KOPT-K1 (cell line): ENCODE measurements around the gene IFRD2.
A peak's percentile ranks its signal among the peaks of the same experiment; 100 is the strongest.
"Not testable (repeated sequence)": the region's sequence is repeated elsewhere in the genome, so short reads cannot be mapped to it uniquely, and the experiment has no call there.

Experiments
- H3K27ac ChIP-seq: fragments of 200-600 bp; sonication (generic); 2 replicates; pipeline ENCODE4 v1.5.1; 2016; ENCODE audit warnings: antibody characterized with exemption, mild to moderate bottlenecking, low read depth, low read length; ENCODE audit not compliant: poor library complexity, severe bottlenecking
- H3K36me3 ChIP-seq: fragments of 200-600 bp; sonication (generic); 2 replicates; pipeline ENCODE4 v1.5.1; 2017; ENCODE audit warnings: antibody characterized with exemption, mild to moderate bottlenecking, low read length, moderate library complexity; ENCODE audit not compliant: insufficient read depth
- H3K9me3 ChIP-seq: fragments of 200-600 bp; sonication (generic); 2 replicates; pipeline ENCODE4 v1.5.1; 2017; ENCODE audit warnings: antibody characterized with exemption, low read length, mild to moderate bottlenecking; ENCODE audit not compliant: insufficient read depth, poor library complexity, severe bottlenecking

The IFRD2 gene

DNA sequence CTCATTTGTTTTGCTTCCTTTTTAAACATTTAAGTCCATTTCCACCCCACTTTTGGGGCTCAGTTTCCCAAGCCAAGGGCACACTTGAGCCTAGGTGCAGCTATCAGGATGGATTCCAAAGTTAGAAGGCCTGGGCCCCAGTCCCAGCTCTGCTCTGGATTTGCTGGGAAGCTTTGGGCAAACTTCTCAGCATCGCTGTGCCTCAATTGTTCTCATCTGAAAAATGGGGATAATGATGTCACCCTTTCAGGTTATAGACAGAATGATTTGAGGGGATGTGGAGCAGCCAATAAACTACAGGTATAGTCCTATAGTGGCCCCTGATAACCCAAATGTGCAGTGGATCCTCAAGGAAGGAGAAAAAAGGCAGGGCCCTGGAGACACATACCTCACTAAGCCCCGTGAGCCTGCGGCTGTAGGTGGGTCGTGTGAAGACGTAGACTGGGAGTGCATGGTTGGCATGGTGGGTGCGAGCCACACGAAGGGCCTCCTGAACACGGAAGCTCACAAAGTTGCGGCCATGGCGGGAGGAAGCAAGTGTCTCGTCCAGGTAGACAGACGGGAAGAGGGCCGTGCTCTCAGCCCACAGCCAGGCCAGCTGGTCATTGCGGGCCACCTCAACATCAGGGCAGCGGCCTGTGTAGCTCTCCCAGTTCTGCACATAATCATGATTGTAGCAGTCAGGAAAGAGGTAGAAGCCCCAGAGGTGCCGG lies 27.1 kb upstream of the IFRD2 start:
- Histone ChIP-seq H3K36me3 (peaks cover 46% of the 10 kb centered on the region), H3K27ac (no peak overlapping the region), H3K9me3 (no peaks in the 10 kb centered on the region)

DNA sequence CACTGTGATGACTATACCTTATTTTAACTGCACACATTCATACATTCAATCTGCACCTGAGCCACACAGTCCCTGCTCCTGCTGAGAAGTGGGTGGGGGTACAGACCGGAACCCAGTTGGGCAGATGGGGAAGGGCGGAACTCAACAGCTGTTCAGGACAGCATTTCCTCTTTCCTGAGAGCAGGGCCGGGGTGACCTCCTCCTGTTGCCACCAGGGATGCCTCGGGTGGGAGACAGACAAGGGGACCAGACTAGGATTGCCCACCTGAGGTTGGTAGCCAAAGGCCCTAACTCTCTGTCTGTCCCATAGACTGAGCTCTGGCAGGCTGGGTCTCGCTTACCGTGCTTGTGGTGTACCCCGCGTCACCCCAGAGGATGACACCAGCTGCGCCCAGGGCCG lies 26.4 kb upstream of the IFRD2 start:
- H3K27ac ChIP-seq = no peak overlapping the region
- H3K9me3 ChIP-seq = no peaks in the 10 kb centered on the region
- H3K36me3 ChIP-seq = peaks cover 39% of the 10 kb centered on the region; the same call in 1 of the 2 replicates

DNA sequence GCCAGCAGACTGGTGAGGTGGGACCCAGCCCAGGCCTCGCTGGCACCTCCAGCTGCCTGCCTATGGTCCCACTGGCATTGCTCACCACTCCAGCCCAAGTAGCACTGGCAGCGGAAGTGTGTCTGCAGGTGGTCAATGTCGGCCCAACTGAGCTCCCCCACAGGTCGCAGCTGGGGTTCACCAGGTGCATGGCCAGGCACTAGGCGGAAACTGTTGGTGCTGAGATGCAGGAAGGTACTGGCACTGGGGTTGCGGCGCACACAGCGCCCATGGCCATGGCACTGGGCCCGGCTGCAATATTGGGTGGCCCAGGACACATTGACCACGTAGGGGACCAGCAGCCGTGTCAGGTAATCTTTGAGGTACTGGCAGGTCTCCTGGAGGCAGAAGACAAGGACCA lies 25.9 kb upstream of the IFRD2 start:
- H3K27ac ChIP-seq = no peak overlapping the region
- H3K36me3 ChIP-seq = peaks cover 35% of the 10 kb centered on the region; the same call in 1 of the 2 replicates

DNA sequence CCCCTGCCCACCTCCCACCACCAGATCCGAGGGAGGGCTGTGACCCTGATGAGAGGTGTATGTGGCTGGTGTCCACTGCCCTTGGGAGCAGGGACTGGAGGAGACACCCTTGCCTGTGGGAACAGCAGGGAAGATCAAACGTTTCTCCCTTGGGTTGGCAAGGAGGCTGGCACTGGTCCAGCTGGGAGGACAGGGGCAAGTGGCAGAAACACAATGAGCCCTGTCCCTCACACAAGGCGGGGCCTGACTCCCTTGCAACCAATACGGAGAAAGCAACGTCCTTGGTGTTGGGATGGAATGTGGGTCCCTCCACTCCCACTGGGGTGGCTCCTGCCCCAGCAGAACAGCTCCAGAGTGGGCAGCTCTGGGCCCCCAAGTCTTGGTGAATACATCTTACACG lies 25.1 kb upstream of the IFRD2 start:
- Histone ChIP-seq H3K36me3 (peaks cover 35% of the 10 kb centered on the region; the same call in 1 of the 2 replicates), H3K27ac (no peak overlapping the region), H3K9me3 (no peaks in the 10 kb centered on the region)

More for the DNA sequence above, 25.9 kb upstream of the IFRD2 start:
- no peaks in the 10 kb centered on the region for H3K9me3 ChIP-seq

DNA sequence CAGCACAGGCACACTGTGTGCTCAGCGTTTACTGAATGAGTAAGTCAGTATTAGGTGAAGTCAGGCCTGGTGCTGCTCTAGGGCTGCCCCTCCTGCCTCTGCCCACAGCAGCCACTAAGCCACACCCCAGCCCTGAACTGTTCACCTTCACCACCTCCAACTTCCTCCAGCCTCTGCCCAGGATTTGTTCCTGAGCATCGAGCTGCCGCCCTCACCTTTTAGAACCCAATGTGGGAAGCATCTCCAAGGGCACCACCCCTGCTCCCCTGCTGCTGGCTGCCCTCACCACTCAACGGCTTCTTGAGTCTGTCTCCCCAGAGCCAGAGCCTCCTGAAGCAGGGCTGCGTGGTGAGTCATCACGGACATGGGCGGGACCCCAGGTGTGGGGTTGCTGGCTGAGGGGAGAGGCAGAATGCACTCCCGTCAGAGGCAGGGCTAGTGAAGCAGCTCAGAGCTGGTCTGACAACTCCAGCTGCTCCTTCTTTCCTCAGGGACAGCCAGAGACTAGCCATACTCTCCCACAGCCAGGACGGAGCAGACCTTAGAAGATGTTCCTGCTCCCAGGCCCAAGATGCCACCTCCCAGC lies 24.5 kb upstream of the IFRD2 start:
- no peak overlapping the region for H3K27ac ChIP-seq
- no peaks in the 10 kb centered on the region for H3K9me3 ChIP-seq
- peaks cover 35% of the 10 kb centered on the region; the same call in 1 of the 2 replicates for H3K36me3 ChIP-seq

DNA sequence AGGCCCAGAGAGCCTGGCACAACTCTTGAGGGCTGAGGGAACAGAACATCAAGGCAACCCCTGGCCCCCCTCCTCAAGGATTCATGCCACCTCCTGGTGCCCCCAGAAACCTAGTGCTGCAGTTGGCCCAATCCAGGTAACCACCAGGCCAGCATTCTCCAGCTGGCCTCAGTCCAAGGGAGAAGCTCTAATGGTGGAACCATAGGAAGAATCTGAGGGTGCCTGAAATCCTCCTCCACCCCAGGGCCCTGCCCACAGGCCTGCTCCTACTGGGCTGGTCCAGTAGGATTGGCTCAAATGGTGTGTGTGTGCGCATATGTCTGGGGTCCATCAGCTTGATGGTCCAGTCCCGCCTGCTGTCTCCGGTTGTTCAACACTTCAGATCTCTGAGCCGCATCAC lies 22.6 kb upstream of the IFRD2 start:
- Histone ChIP-seq H3K27ac (no peak overlapping the region), H3K9me3 (peaks cover 2% of the 10 kb centered on the region), H3K36me3 (peaks cover 35% of the 10 kb centered on the region; the same call in 1 of the 2 replicates)

DNA sequence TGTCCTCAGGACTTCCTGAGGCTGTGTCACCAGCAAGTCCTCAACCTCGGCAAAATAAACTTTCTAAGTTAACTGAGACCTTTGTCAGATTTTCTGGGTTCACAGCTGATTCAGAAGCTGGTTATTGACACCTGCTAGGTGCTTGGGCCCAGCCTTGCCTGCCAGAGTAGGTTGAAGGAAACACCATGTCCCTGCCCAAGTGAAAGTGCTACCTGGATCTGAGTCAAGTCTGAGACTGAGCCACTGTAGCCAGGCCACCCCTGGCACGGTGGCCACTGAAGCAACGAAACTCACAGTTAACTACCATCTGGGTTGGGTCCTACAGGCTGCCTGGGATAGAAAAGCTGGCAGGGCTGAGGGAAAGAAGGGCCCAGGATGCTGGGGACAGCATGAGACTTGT lies 22.1 kb upstream of the IFRD2 start:
- H3K27ac ChIP-seq = no peak overlapping the region
- peaks cover 6% of the 10 kb centered on the region for H3K9me3 ChIP-seq
- H3K36me3 ChIP-seq = peaks cover 31% of the 10 kb centered on the region; the same call in 1 of the 2 replicates

DNA sequence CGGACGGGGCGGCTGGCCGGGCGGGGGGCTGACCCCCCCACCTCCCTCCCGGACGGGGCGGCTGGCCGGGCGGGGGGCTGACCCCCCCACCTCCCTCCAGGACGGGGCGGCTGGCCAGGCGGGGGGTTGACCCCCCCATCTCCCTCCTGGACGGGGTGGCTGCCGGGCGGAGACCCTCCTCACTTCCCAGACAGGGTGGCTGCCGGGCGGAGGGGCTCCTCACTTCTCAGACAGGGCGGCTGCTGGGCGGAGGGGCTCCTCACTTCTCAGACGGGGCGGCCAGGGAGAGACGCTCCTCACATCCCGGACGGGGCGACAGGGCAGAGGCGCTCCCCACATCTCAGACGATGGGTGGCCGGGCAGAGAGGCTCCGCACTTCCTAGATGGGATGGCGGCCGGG lies 19.8 kb upstream of the IFRD2 start:
- not testable (repeated sequence) for H3K27ac ChIP-seq, H3K36me3 ChIP-seq

DNA sequence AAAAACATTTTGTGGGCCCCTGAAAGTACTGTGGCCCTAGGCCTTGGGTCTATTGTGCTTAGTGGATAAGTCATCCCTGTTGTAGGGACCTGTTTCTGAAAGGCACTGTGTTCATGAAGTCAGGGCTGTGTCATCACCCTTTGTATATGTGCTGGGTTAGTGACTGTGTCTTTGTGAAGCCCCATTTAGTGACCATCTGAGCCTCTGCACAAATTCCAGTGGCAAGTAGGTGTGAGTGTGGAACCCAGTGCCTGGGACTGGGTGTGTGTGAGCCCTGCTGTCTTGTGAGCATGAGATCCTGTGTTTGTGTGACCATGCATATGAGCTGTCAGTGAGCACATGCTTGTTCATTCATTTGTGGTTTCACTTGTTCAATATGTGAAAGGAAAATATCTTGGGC lies 12.4 kb upstream of the IFRD2 start:
- peaks cover 16% of the 10 kb centered on the region for H3K9me3 ChIP-seq
- H3K36me3 ChIP-seq = no peaks in the 10 kb centered on the region
- no peak overlapping the region for H3K27ac ChIP-seq

More for the DNA sequence above, 19.8 kb upstream of the IFRD2 start:
- H3K9me3 ChIP-seq = peaks cover 15% of the 10 kb centered on the region

DNA sequence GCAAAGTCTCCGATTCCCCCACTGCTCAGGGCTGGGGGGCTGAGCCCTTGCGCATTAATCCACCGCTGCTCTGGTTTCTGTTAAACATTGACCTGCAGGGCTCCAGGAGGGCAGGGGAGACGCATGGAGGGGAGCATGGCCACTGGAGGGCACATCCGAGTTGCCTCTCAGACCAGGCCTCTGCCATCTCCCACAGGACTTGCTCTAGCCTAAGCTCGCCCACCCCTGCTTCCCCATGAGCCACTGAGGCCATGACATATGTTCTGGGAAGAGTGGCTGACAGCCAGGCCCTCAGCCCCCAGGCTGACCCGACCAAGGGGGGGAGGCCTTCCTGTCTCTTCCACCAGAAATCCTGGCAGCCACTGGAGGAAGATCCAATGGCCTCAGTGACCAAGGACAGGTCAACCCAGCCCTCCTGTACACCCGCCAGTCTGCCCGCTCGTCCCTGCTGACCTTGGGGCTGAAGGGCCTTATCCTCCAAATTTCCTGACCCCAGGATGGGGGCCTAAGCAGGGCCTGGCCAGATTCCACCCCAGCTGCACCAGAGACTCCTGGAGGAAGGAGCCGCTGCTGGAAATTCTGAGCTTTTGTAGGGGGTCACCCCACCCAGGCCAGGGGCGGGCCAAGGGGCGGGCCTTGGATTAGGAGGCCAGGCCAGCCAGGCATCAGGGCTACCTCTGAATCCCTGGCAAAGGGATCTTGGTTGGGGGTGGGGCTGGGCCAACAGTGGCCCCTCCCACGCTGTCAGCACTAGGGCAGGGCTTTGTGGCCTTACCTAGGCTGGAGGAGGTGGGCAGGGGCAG lies 11.0 kb upstream of the IFRD2 start, which contains the start of gene HYAL1:
TSS of gene HYAL1 (minus strand) at position 562 of the 803 bp plus-strand sequence. CDS start 618 bp downstream, outside the sequence.
- H3K9me3 ChIP-seq = peaks cover 5% of the 10 kb centered on the region
- no peak within 1 kb of the TSS for H3K27ac ChIP-seq
- H3K36me3 ChIP-seq = no peaks in the 10 kb centered on the region

DNA sequence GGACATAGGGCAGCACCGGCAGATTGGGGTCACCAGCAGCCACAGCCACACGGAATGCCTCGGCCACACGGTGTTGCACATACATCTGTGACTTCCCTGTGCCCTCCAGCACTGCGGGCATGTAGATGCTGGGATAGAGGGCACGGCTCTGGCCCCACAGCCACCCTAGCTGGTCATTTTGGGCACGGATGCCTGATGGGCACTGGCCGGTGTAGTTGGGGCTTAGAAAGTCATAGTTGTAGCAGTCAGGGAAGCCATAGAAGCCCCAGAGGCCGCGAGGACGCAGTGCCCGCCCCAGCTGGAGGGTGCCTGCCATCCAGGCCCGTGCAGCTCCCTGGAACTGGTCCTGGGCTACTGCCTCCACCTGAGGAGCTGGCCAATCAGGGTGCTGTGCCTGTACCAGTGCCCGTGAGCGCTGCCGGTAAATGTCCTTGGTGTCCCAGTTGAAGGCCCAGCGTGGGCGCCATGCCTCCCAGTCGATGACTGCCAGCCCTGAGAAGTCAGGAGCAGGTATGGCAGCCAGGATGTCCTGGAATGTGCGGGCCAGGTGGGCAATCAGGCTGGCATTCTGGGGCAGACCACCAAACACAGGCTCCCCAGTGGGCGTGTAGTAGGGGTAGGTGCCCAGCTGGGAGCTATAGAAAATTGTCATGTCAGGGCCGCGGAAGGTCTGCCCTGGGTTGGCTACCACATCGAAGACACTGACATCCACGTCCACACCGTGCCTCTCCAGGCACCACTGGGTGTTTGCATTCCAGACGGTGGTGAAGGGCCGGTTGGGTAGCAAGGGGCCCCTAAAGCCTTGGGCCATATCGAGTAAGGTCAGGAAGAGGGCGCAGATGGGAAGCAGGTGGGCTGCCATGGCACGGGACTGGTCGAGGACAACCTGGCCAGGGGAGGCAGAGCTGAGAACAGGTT lies 10.1 kb upstream of the IFRD2 start:
- H3K36me3 ChIP-seq = no peaks in the 10 kb centered on the region
- peaks cover 5% of the 10 kb centered on the region for H3K9me3 ChIP-seq
- H3K27ac ChIP-seq = no peak overlapping the region

DNA sequence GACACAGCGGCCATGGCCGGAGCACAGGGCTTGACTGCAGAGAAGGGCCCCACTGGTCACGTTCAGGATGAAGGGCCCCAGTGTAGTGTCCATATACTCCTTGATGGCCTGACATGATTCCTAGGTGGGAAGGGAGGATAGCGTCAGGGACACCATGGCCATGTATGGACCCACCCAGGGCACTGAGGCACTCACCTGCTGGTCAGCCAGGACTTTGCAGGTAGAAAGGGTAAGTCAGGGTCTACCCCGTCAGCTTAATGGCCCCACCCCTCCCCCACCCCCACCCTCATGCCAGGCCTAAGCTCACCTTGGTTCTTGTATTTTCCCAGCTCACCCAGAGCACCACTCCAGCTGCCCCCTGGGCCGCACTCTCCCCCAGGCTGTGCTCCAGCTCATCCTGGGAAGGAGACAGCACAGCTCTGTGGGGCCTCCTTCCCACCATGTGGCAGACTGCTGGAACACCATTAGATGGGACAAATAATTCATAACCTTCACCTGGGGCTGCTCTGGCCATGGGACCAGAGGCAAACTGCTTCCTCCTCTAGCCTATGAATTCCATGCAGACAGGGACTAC lies 8.5 kb upstream of the IFRD2 start:
- Histone ChIP-seq H3K9me3 (no peaks in the 10 kb centered on the region), H3K27ac (no peak overlapping the region), H3K36me3 (no peaks in the 10 kb centered on the region)

DNA sequence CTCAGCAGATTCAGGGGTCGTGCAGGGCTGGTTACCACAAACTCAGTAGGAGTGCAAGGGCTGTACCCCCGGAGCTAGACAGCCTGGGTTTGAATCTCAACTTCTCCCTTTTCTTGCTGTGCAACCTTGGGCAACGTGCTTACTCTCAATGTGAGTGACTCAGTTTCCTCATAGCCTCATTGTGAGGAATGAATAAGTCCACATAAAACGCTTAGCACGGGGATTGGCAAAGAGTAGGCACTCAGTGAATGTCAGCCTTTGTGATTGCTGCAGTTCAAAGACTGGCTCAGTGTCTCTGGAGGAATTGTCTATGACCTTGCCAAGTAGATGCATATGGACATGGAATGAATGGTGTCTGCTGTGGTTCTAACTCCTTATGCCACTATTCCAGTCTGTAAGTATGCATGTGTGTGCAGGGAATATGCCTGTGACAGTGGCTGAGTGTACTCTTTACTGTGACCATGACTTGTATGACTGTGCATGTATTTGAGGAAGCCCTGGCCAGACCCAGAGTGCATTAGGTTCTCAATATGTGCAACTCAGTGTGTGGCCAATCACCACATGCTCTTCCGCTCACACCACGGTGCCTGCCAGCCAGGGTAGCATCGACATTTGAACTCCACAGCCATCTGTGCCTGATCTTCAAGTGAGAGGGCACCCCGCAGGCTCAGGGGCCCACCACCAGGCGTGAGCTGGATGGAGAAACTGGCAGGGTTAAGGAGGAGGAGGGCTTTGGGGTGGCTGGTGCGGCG lies 7.9 kb upstream of the IFRD2 start:
- H3K9me3 ChIP-seq = no peaks in the 10 kb centered on the region
- no peaks in the 10 kb centered on the region for H3K36me3 ChIP-seq
- peak overlapping the region; percentile 62 for H3K27ac ChIP-seq

DNA sequence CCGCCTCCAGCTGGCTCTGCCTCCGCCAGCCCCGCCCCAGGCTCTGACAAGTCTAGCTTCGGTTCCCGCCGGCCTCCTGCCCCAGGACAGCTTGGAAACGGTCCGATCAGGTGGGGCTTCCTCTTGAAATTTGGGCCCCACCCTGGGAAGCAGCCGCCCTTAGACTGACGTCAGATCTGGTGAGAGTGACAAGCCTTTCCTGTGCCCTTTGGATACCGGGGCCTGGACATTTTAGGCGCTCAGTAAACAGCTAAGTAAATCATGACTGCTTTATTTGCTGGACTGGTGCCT lies 7.4 kb upstream of the IFRD2 start:
- H3K36me3 ChIP-seq = no peaks in the 10 kb centered on the region
- H3K9me3 ChIP-seq = no peaks in the 10 kb centered on the region
- peak overlapping the region; percentile 62 for H3K27ac ChIP-seq
